Effector memory CD4-positive, alpha-beta T cell (primary cell): ENCODE measurements around the gene REV1.

Experiments used
- DNase-seq, 3 donors: peaks; one replicate each; pipeline ENCODE4 v3.0.0-alpha.2; 2020
- H3K27ac ChIP-seq: 2 replicates; pipeline ENCODE4 v1.7.0; 2013; ENCODE audit warnings: mild to moderate bottlenecking, low read length, moderate library complexity; ENCODE audit not compliant: insufficient read depth, poor library complexity, severe bottlenecking
- H3K27me3 ChIP-seq: replicated peaks from 2 replicates; pipeline ENCODE4 v1.7.0; 2013; ENCODE audit warnings: mild to moderate bottlenecking, low read length; ENCODE audit not compliant: insufficient read depth, control insufficient read depth, poor library complexity, severe bottlenecking
- H3K36me3 ChIP-seq: 2 replicates; pipeline ENCODE4 v1.7.0; 2013; ENCODE audit warnings: mild to moderate bottlenecking, low read length, moderate library complexity; ENCODE audit not compliant: control insufficient read depth, insufficient read depth
- H3K4me1 ChIP-seq: 2 replicates; pipeline ENCODE4 v1.7.0; 2013; ENCODE audit warnings: low read length, mild to moderate bottlenecking; ENCODE audit not compliant: control insufficient read depth, insufficient read depth, poor library complexity, severe bottlenecking
- H3K4me3 ChIP-seq: 2 replicates; pipeline ENCODE4 v1.7.0; 2013; ENCODE audit warnings: low read length, low read depth, mild to moderate bottlenecking; ENCODE audit not compliant: insufficient read depth, poor library complexity, severe bottlenecking
- H3K9me3 ChIP-seq: 2 replicates; pipeline ENCODE4 v1.7.0; 2013; ENCODE audit warnings: mild to moderate bottlenecking, low read length, moderate library complexity; ENCODE audit not compliant: control insufficient read depth
- total RNA-seq, 3 donors: gene quantifications; one replicate each; lab custom pipeline; 2026; lab: John Stamatoyannopoulos, UW

The REV1 gene
- 55.7 to 71.1 (median 58.1) reads per million in 3 donors for total RNA-seq

- peak; percentile 89 to 92 (median 90) for DNase-seq
- Histone ChIP-seq H3K9me3 (no peaks in the 10 kb centered on the region), H3K4me3 (peak within 1 kb of the TSS; percentile 97), H3K4me1 (peaks cover 3% of the 10 kb centered on the region), H3K36me3 (no peaks in the 10 kb centered on the region), H3K27me3 (no peaks in the 10 kb centered on the region), H3K27ac (peak within 1 kb of the TSS; percentile 83)
These were observed at the start of gene REV1 for GRCh38 chr2:99489761-99490622. REV1 (minus strand) TSS chr2:99490017; CDS start chr2:99464975, 25,042 bp downstream.

GRCh38 chr2:99537910-99538485 is 48.2 kb upstream of the REV1 start:
- Histone ChIP-seq H3K27me3 (no peaks in the 10 kb centered on the region), H3K36me3 (no peaks in the 10 kb centered on the region), H3K9me3 (no peaks in the 10 kb centered on the region), H3K4me1 (no peaks in the 10 kb centered on the region), H3K27ac (no peak overlapping the region), H3K4me3 (no peak overlapping the region)
- no peak for DNase-seq

- no peak overlapping the region for H3K4me3 ChIP-seq
- no peak for DNase-seq
- no peaks in the 10 kb centered on the region for H3K27me3 ChIP-seq
- no peaks in the 10 kb centered on the region for H3K9me3 ChIP-seq
- H3K4me1 ChIP-seq = no peaks in the 10 kb centered on the region
- H3K36me3 ChIP-seq = no peaks in the 10 kb centered on the region
- H3K27ac ChIP-seq = no peak overlapping the region
These were observed 34.2 kb upstream of the REV1 start for GRCh38 chr2:99524056-99524455.

GRCh38 chr2:99522157-99522556 is 32.3 kb upstream of the REV1 start:
- Histone ChIP-seq H3K9me3 (no peaks in the 10 kb centered on the region), H3K27ac (no peak overlapping the region), H3K4me1 (no peaks in the 10 kb centered on the region), H3K36me3 (no peaks in the 10 kb centered on the region), H3K4me3 (no peak overlapping the region), H3K27me3 (no peaks in the 10 kb centered on the region)
- no peak for DNase-seq

GRCh38 chr2:99520813-99521212 is 31.0 kb upstream of the REV1 start:
- Histone ChIP-seq H3K27me3 (no peaks in the 10 kb centered on the region), H3K36me3 (no peaks in the 10 kb centered on the region), H3K4me3 (no peak overlapping the region), H3K4me1 (no peaks in the 10 kb centered on the region), H3K9me3 (no peaks in the 10 kb centered on the region), H3K27ac (no peak overlapping the region)
- DNase-seq = no peak

- no peaks in the 10 kb centered on the region for H3K4me1 ChIP-seq
- no peaks in the 10 kb centered on the region for H3K9me3 ChIP-seq
- no peak for DNase-seq
- H3K36me3 ChIP-seq = no peaks in the 10 kb centered on the region
- no peak overlapping the region for H3K27ac ChIP-seq
- H3K27me3 ChIP-seq = no peaks in the 10 kb centered on the region
- H3K4me3 ChIP-seq = no peak overlapping the region
These were observed 30.4 kb upstream of the REV1 start for GRCh38 chr2:99520195-99520594.

GRCh38 chr2:99514357-99514756 is 24.5 kb upstream of the REV1 start:
- Histone ChIP-seq H3K36me3 (no peaks in the 10 kb centered on the region), H3K4me3 (no peak overlapping the region)
- DNase-seq = no peak

GRCh38 chr2:99512181-99512591 is 22.4 kb upstream of the REV1 start:
- no peaks in the 10 kb centered on the region for H3K27me3 ChIP-seq
- H3K36me3 ChIP-seq = no peaks in the 10 kb centered on the region
- DNase-seq = no peak
- no peak overlapping the region for H3K27ac ChIP-seq
- H3K4me3 ChIP-seq = no peak overlapping the region
- no peaks in the 10 kb centered on the region for H3K9me3 ChIP-seq
- H3K4me1 ChIP-seq = no peaks in the 10 kb centered on the region

More at GRCh38 chr2:99514357-99514756, 24.5 kb upstream of the REV1 start:
- H3K9me3 ChIP-seq = no peaks in the 10 kb centered on the region
- no peaks in the 10 kb centered on the region for H3K4me1 ChIP-seq
- H3K27ac ChIP-seq = no peak overlapping the region
- H3K27me3 ChIP-seq = no peaks in the 10 kb centered on the region

- Histone ChIP-seq H3K36me3 (no peaks in the 10 kb centered on the region), H3K27ac (no peak overlapping the region), H3K27me3 (no peaks in the 10 kb centered on the region), H3K4me3 (no peak overlapping the region), H3K9me3 (no peaks in the 10 kb centered on the region), H3K4me1 (no peaks in the 10 kb centered on the region)
- DNase-seq = no peak
These were observed 19.6 kb upstream of the REV1 start for GRCh38 chr2:99509387-99509786.
